Chondrocyte (in vitro differentiated cells): ENCODE results near the gene UBE2QL1. TPM values are rescaled to one million over a fixed set of nuclear protein-coding genes. Genes with fewer than 3 reads are reported as not detected.

ENCODE experiments used
- DNase-seq: peaks from one replicate; pipeline ENCODE4 v3.0.0; 2021; ENCODE audit warnings: mixed read lengths, low spot score
- H3K27ac Mint-ChIP-seq: one replicate; pipeline ENCODE4 v1.8.0; 2021; ENCODE audit warnings: mild to moderate bottlenecking, moderate library complexity, mixed read lengths; ENCODE audit not compliant: unreplicated experiment
- H3K27me3 Mint-ChIP-seq: 2 replicates; pipeline ENCODE4 v1.8.0; 2021; ENCODE audit warnings: low read depth, mixed read lengths
- H3K36me3 Mint-ChIP-seq: 2 replicates; pipeline ENCODE4 v1.8.0; 2021; ENCODE audit warnings: low read depth, mixed read lengths
- H3K4me1 Mint-ChIP-seq: 2 replicates; pipeline ENCODE4 v1.8.0; 2021; ENCODE audit warnings: low read depth, mild to moderate bottlenecking, mixed read lengths
- H3K4me3 Mint-ChIP-seq: one replicate; pipeline ENCODE4 v1.8.0; 2021; ENCODE audit warnings: mild to moderate bottlenecking, moderate library complexity, mixed read lengths; ENCODE audit not compliant: unreplicated experiment
- H3K9me3 Mint-ChIP-seq: 2 replicates; pipeline ENCODE4 v1.8.0; 2021; ENCODE audit warnings: low read depth, mixed read lengths
- total RNA-seq: library from RNA; stranded (reverse); gene quantifications from 3 replicates; pipeline ENCODE4 v1.2.1, GENCODE V29; 2021
- TF ChIP-seq, protein P1 (sequence below): fragments of 200-600 bp; sonication (generic); IDR thresholded peaks from 2 replicates; pipeline ENCODE4 v1.5.0; 2021; ENCODE audit warnings: antibody characterized with exemption, mild to moderate bottlenecking, moderate library complexity

Gene UBE2QL1
- total RNA-seq, 1 donor from 2014 or later = 0.17 TPM

DNA sequence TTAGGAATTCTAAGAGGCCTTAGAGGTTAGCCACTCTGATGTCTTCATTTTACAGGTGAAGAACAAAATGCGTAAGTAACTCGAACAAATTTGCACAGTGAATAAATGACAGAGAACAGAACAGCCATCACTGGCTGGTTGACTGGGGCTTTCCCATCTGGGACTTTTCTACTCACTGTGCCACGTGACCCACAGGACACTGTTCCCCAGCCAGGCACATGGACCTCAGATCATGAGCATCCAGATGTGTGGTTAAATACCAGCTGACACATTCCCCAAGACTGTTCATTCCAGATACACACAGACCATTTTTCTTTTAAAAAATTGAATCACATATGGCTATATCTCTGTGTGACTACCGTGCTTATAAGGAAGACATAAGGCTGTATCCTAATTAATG is 44.5 kb upstream of the UBE2QL1 start:
- TF ChIP-seq, protein P1, sequence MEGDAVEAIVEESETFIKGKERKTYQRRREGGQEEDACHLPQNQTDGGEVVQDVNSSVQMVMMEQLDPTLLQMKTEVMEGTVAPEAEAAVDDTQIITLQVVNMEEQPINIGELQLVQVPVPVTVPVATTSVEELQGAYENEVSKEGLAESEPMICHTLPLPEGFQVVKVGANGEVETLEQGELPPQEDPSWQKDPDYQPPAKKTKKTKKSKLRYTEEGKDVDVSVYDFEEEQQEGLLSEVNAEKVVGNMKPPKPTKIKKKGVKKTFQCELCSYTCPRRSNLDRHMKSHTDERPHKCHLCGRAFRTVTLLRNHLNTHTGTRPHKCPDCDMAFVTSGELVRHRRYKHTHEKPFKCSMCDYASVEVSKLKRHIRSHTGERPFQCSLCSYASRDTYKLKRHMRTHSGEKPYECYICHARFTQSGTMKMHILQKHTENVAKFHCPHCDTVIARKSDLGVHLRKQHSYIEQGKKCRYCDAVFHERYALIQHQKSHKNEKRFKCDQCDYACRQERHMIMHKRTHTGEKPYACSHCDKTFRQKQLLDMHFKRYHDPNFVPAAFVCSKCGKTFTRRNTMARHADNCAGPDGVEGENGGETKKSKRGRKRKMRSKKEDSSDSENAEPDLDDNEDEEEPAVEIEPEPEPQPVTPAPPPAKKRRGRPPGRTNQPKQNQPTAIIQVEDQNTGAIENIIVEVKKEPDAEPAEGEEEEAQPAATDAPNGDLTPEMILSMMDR = no peak
- Mint-ChIP-seq H3K27ac (no peak overlapping the region), H3K36me3 (no peaks in the 10 kb centered on the region), H3K4me1 (no peaks in the 10 kb centered on the region), H3K27me3 (peaks cover 28% of the 10 kb centered on the region), H3K4me3 (no peak overlapping the region), H3K9me3 (peaks cover 1% of the 10 kb centered on the region)
- DNase-seq = no peak

- H3K4me3 Mint-ChIP-seq = no peak overlapping the region
- H3K9me3 Mint-ChIP-seq = peaks cover 3% of the 10 kb centered on the region
- H3K4me1 Mint-ChIP-seq = no peaks in the 10 kb centered on the region
- TF ChIP-seq, protein P1 = no peak
- DNase-seq = no peak
- H3K27me3 Mint-ChIP-seq = peaks cover 22% of the 10 kb centered on the region
- no peaks in the 10 kb centered on the region for H3K36me3 Mint-ChIP-seq
- no peak overlapping the region for H3K27ac Mint-ChIP-seq
Measured at GRCh38 chr5:6405591-6405990, 43.1 kb upstream of the UBE2QL1 start.

DNA sequence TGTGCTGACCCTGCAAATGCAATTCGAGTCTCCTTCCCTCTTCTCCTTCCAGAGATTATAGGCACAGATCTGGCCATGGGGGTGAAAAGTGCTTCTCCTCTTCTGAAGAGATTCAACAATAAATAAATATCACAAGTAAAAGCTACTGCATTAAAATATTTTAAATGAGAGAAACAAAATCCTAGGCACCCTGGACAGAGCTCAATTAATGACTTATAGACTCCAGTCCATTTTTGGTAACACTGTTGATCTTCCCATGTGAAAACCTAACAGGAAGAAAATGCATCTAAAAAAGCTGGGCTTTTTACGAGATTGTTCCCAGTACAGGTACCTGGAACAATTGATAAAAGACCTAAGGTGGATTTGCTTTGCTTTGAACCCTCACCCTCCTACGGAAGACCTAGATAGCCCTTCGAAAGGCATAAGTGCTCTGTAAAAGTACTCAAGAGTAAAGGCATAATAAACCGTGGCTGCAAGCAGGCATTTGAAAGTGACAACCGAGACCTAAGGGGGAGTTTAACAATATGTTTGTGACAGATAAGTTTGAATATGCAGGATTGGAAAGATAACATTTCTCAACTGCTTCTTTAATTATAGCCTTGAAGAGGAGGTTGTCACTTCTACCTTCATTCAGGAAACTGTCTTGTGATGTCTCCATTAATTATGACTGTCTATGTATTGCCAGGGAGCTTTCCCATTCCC is 41.0 kb upstream of the UBE2QL1 start:
- peaks cover 17% of the 10 kb centered on the region for H3K27me3 Mint-ChIP-seq
- H3K4me1 Mint-ChIP-seq = no peaks in the 10 kb centered on the region
- H3K9me3 Mint-ChIP-seq = peaks cover 3% of the 10 kb centered on the region
- DNase-seq = no peak
- no peak overlapping the region for H3K27ac Mint-ChIP-seq
- TF ChIP-seq, protein P1 = no peak
- no peak overlapping the region for H3K4me3 Mint-ChIP-seq
- no peaks in the 10 kb centered on the region for H3K36me3 Mint-ChIP-seq

- peaks cover 3% of the 10 kb centered on the region for H3K9me3 Mint-ChIP-seq
- no peaks in the 10 kb centered on the region for H3K36me3 Mint-ChIP-seq
- TF ChIP-seq, protein P1 = no peak
- H3K27ac Mint-ChIP-seq = no peak overlapping the region
- DNase-seq = no peak
- no peak overlapping the region for H3K4me3 Mint-ChIP-seq
- no peaks in the 10 kb centered on the region for H3K4me1 Mint-ChIP-seq
- H3K27me3 Mint-ChIP-seq = peaks cover 13% of the 10 kb centered on the region
Measured at GRCh38 chr5:6408260-6408596, 40.4 kb upstream of the UBE2QL1 start.

- TF ChIP-seq, protein P1 = no peak
- Mint-ChIP-seq H3K36me3 (no peaks in the 10 kb centered on the region), H3K27me3 (peaks cover 11% of the 10 kb centered on the region), H3K27ac (no peak overlapping the region), H3K4me1 (no peaks in the 10 kb centered on the region), H3K4me3 (no peak overlapping the region), H3K9me3 (peaks cover 3% of the 10 kb centered on the region)
- DNase-seq = no peak
Measured at GRCh38 chr5:6408627-6409446, 39.8 kb upstream of the UBE2QL1 start.
